NCI-H2107 (cell line): ENCODE results near the gene ST8SIA3.

Source experiments
- DNase-seq: peaks from one replicate; lab custom pipeline; 2025; lab: John Stamatoyannopoulos, UW

ST8SIA3 gene

GRCh38 chr18:57352271-57352701 is at the start of gene ST8SIA3:
Gene ST8SIA3 (plus strand): TSS chr18:57352557. CDS start chr18:57352847, 290 bp downstream.
- DNase-seq: peak; percentile 8

- DNase-seq: no peak
Measured at GRCh38 chr18:57311472-57311871, 40.9 kb upstream of the ST8SIA3 start.

DNA sequence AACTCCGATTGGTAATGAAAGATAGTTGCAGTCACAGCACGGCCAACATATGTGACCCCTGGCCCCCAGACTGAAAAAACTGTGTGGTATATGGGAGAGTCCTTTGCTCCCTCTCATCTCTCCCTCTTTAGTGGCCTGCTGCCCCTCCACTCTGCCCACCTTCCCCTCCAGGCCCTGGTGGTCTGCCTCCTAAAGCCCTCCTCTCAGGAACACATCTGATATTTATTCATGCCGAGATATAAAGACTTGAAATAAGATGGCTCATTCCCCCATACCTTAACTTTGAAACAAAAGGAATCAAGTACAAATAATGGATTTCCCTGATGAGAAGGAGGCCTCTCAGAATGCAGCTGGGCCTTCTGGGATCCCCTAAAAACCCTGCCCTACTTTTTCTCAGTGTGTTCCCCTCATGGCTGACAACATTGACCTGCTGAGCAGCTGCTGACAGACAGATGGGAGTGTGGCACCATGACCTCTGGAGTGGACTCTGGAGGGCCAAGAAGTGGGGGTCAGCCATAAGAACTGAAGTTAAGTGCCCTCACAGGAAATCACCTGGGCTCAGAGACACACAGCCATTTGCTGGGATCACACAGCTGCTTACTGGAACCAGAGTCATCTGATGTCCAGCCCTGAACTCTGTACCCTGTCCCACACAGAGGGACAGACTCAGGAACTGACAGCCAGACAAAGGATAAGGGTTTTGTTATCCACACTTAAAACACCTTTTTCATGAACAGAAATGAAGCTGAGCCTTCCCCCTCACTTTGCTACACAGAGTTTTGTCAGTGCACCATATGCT is 39.8 kb upstream of the ST8SIA3 start:
- no peak for DNase-seq

DNA sequence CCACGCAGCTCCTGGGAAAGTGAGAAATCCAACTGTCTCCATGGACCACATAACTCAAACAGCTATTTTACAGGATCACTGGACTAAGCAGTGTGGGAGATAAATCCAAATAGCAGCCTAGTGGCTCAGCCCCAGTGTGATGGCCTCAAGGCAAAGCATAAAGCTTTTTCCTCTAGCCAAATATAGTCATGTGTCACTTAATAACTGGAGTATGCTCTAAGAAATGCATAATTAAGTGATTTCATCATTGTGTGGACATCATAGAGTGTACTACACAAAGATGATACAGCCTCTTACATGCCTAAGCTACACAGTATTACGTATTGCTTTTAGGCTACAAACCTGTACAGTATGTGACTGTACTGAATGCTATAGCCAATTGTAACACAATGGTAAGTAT is 31.8 kb upstream of the ST8SIA3 start:
- DNase-seq: no peak

DNA sequence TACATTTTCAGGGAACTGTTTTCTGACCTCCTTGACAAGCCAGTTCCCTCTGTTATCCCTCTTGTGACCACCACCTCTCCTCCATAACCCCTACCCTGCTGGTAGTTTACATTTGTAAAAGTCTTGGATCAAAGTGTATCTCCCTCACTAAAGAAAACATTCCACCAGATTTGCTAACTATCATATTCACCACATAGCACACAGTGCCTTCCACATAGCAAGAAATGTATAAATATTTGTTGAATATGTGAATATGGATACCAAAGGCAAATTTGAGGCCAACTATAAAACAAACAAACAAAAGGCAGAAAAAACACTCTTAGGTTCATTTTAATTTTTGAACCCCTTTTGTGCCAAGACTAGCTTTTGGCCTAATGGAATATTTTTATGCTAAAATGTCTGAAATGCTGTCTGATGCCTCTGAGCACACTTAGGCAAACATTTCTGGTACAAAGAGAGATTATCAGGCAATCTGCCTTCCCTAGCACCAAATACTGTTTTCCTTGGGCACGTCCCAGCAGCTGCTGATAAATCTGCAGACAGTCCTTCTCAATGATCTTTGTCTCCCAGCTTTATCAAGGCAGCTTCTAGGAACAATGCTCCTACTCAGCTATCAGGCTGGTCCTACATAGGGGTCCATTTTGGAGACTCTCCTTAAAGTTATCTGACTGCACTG is 26.7 kb upstream of the ST8SIA3 start:
- no peak for DNase-seq

DNA sequence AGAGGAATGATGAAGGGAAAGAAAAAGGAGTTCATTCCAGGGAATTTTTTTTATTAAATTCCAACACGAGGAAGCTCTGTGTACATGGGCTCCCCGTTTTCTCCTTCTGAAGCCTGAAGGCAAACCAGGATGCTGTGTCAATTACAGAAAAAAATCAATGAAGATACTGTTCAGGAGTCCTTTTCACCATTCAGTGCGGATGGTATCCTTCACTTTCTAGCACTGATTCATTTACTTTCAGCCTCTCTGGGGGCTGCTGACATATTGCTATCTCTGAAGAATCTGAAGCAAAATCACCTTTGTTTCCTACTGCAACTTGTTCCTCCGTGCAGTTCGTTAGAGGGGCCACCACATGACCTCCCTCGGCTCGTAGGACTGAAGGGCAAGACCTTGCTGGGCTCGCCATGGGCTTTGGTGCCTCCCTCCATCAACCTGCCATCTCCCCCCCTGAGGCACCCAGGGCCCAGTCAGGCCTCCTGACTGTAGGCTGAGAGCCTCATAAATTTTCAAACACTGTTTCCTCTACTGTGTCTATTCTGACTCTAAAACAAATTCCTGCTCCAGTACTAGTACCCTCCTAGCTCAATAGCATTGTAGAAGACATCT is 25.5 kb upstream of the ST8SIA3 start:
- DNase-seq: no peak

DNA sequence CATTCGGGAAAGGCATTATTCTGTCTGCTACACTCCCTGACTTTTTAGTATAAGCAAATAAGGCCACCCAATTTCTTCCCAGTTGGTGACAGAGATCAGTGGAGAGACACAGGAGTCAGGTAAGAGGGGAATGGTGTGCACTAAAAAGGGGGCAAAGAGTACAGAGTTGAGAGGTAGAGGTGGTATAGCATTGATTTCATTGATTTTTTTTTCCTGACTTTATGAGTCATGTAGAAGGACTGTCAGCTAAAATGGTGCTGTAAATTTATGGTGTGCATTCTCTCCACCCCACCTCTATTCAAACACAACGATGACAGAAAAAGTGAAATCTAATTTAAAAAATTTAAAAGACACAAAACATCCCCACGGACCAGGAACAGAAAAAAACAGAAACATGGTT is 23.7 kb upstream of the ST8SIA3 start:
- no peak for DNase-seq

DNA sequence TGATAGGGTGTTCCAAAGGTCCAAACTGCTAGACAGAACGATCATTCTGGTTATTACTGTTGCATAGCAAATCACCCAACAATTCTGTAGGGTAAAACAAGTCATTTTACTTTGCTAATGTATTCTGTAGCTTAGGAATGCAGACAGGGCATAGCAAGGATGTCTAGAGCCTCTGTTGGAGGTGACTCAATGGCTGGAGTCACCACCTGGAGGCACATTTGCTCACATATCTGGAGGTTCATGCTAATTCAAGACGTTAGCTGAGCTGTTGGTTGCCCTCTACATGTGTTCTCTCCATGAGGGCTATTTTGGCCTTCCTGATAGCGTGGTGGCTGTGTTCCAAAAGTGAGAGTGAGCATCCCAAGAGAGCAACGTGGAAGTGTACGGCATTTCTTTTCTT is 22.5 kb upstream of the ST8SIA3 start:
- DNase-seq: no peak

GRCh38 chr18:57331718-57332117 is 20.6 kb upstream of the ST8SIA3 start:
- no peak for DNase-seq

- peak; percentile 26 for DNase-seq
Measured at GRCh38 chr18:57333940-57334339, 18.4 kb upstream of the ST8SIA3 start.

DNA sequence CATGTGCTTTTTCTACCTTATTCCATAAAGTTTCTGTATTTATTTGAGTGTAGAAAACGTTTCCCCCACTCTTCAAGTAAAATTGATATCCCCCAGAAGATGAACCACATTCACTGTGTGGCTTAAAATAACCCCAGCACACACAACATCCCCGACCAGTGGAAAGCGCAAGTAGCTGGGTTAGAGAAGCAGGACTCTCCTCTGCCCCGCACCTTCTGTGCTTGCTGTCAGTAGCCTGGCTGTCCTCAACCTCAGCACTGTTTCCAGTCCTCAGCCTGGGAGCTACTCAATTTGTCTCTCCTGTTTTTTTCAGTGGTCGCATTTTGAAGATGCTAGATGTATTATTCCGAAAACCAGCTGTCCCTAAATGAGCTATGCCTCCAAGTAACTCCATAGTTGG is 18.0 kb upstream of the ST8SIA3 start:
- DNase-seq: no peak

GRCh38 chr18:57336343-57336742 is 16.0 kb upstream of the ST8SIA3 start:
- no peak for DNase-seq

DNA sequence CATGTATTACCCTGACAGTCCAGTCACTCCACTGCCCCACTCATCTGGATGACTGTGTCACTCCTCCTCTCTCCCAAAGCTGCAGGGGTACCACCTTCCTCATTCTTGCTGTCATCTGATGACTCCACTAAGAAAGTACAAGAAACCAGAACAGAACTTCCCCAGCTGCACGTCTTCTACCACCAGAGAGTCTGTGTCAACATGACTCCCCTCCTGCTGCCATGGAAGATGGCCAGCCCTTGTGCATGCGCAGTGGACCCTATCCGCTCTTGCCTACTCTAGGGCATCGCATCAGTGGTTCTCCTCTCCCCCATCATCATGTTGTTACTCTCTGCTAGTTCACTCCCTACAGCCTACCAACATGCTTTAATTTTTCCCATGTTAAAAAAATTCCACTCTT is 14.5 kb upstream of the ST8SIA3 start:
- no peak for DNase-seq

- DNase-seq: no peak
Measured at GRCh38 chr18:57343833-57344232, 8.5 kb upstream of the ST8SIA3 start.

DNA sequence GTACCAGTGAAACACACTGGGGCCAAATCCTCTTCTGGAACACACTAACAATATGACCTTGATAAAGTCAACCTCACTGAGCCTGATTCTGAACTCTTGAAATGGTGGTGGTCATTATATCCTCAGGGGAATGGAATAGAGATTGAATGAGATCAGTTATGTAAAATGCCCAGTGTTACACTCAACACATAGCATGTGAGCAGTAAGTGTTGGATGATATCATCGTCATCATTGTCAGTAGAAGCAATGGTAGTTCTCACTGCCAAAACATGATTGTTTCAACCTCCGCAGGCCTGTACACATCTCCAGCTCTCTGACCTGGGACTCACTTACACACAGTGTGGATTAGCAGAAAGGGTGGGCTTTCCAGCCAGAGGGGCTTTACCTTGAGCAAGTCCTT is 5.5 kb upstream of the ST8SIA3 start:
- no peak for DNase-seq

DNA sequence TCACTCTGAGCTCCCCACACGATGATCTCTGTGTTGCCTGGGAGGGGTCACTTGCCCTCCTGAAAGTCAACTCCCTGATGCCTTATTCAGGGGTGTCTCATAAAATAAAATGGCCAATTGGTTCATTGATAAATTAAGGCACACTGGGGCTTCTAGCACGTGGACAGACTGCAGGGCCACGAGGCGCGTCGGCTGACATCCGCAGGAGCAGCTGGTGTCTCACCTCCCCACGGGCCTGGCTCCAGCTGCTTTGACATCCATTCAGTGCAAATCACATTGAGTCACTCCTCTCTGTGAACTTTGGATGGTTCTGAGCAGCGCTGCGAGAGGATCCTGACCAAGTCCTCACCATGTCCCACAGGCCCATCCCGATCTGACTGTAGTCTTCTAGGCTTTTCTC is 4.6 kb upstream of the ST8SIA3 start:
- no peak for DNase-seq

GRCh38 chr18:57352761-57353136 is 392 bp downstream of the ST8SIA3 start:
- DNase-seq: peak; percentile 16

DNA sequence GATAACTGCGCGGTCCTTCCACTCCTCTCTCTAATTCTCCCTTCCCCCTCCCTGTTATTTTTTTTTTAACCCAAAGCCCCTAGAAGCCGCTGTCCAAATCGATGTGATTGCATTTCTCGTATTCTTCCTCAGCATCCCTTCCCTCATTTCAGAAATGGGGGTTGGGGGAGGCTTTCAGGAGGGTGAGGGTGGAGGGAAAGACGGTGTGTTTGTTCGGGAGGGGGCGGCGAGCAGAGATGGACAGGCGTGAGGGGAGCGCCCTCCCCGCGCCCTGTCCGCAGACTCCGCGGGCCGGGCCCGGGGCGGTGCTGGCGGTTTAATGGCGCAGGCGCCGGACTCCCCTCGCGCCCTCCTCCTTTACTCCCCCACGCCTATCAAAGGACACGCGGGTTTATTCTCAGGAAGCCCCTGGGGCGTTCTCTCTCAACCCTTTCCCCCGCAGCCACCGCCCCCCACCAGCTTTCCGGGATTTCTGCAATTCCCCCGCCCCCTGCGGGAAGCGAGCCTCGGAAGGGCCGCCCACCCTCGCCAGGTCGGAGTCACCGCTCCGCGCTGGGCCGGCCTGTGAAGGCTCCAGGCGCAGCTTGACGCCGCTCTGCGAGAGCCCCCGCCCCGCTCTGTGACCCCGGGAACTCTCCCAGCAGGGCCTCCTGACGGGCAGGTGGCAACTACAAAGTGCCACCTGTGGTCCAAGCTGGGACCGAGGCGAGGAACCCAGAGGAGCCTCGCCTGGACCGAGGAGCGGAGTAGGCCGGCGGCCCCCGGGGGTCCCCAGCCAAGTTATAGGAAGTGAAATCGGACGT is 981 bp downstream of the ST8SIA3 start:
- DNase-seq: peak; percentile 44

DNA sequence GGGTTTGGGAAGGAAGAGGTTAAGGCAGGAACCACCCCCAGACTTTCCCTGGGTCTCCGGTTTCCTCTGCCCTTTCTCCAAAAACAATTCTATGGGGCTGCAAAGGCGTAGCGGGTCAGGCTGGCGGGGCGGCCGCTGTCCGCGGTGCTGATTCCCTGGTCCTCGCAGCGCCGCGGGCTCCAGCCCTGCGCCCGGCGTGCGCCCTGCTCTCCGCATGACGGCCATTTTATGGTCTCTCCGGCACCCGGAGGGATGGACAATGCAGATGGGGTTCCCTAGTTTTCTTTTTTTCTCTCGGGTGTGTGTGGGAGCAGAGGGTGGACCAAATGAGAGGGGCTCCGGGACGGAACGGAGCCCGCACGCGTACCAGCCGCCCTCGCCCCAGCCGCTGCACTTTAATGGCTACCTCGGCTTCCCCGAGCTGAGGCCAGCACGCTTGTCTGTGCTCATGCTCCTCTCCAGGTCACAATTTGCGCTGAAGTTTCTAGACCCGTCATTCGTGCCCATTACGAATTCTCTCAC is 1.6 kb downstream of the ST8SIA3 start:
- peak; percentile 28 for DNase-seq

GRCh38 chr18:57359433-57359832 is 7.1 kb downstream of the ST8SIA3 start:
- DNase-seq: no peak

- DNase-seq: no peak
Measured at GRCh38 chr18:57362714-57363113, 10.4 kb downstream of the ST8SIA3 start.

- DNase-seq: no peak
Measured at GRCh38 chr18:57364460-57364859, 12.1 kb downstream of the ST8SIA3 start.
